ENCODE measurements around the gene ADAM17.

- TF ChIP-seq CTCF (IDR thresholded peaks at IDR 0.05) = no peak
- TF ChIP-seq POLR2A (IDR thresholded peaks at IDR 0.05) = no peak
- TF ChIP-seq EP300 (IDR thresholded peaks at IDR 0.05) = no peak
Observed at GRCh38 chr2:9472511-9472910, 83.1 kb downstream of the ADAM17 start.
